MM.1S (cell line): ENCODE results near the gene ZBTB43.

Experiments
- CTCF ChIP-seq: fragments of 300-600 bp; sonication (generic); IDR thresholded peaks from 2 replicates; pipeline ENCODE4 v1.5.1; 2016; ENCODE audit warnings: antibody characterized with exemption, low read length, mixed read lengths
- EZH2 ChIP-seq: fragments of 300-600 bp; sonication (generic); optimal IDR thresholded peaks from 2 replicates; pipeline ENCODE3; 2017; ENCODE audit warnings: low read depth, mild to moderate bottlenecking, antibody characterized with exemption, low read length, mixed read lengths
- EZH2phosphoT487 ChIP-seq: fragments of 300-600 bp; sonication (generic); IDR thresholded peaks from 2 replicates; pipeline ENCODE4 v1.6.1; 2018; ENCODE audit warnings: antibody characterized with exemption, low read length

DNA sequence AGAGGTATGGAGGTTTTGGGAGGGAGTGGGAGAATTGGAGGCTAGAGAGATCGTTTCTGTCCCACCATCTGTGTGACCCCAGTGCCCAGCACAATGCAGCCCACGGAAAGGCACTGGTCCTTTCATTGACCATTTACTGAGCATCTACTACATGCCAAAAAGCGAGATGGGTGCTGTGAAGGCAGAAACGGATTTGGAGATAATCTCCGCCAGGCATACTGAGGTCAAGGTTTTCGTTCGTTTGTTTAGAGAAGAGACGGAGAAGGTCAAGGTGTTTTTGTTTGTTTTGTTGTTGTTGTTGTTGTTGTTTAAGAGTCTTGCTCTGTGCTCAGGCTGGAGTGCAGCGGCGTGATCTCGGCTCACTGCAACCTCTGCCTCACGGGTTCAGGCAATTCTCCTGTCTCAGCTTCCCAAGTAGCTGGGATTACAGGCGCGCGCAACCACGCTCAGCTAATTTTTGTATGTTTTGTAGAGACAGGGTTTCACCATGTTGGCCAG is 593 bp upstream of the ZBTB43 start:
- no peak for TF ChIP-seq CTCF
- TF ChIP-seq EZH2phosphoT487, result no peak
- TF ChIP-seq EZH2, result no peak
